Stomach (tissue), 4 donors: ENCODE data around the gene USP37.

Source experiments
- EP300 ChIP-seq: sonication (generic); formaldehyde crosslinking; IDR thresholded peaks from one replicate; pipeline ENCODE4 v1.6.1; 2017; ENCODE audit warnings: antibody characterized with exemption
- POLR2A ChIP-seq, 4 donors: fragments of 450-650 bp; IDR thresholded peaks; one replicate each; pipeline ENCODE4 v1.6.1; 2016; ENCODE audit warnings: antibody characterized with exemption in 4 of 4, control low read depth in 2 of 4, mild to moderate bottlenecking in 1 of 4, moderate library complexity in 1 of 4
- TF ChIP-seq, protein P1 (sequence below), 7 experiments: fragments of 450-650 bp in 4 of 7; fragments of 200-600 bp in 3 of 7; sonication (generic) in 3 of 7; IDR thresholded peaks; one replicate each; pipeline ENCODE4 v1.5.1; 2016 to 2019; ENCODE audit warnings: antibody characterized with exemption in 7 of 7, control low read depth in 2 of 7, mild to moderate bottlenecking in 1 of 7

DNA sequence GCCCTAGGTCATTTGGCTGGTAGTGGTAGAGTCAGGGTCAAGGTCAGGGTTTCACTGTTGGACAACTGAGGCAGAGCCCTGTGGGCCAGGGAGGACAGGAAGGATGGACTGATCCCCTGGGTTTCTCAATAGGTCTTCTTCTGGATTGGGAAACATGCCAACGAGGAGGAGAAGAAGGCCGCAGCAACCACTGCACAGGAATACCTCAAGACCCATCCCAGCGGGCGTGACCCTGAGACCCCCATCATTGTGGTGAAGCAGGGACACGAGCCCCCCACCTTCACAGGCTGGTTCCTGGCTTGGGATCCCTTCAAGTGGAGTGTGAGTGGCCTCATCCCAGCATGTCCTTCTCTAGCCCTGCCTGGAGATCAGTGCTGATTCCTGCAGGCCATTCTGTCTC, 131.2 kb downstream of the USP37 start:
- TF ChIP-seq EP300, result no peak
- TF ChIP-seq POLR2A (IDR thresholded peaks at IDR 0.05), result no peak
- TF ChIP-seq, protein P1, sequence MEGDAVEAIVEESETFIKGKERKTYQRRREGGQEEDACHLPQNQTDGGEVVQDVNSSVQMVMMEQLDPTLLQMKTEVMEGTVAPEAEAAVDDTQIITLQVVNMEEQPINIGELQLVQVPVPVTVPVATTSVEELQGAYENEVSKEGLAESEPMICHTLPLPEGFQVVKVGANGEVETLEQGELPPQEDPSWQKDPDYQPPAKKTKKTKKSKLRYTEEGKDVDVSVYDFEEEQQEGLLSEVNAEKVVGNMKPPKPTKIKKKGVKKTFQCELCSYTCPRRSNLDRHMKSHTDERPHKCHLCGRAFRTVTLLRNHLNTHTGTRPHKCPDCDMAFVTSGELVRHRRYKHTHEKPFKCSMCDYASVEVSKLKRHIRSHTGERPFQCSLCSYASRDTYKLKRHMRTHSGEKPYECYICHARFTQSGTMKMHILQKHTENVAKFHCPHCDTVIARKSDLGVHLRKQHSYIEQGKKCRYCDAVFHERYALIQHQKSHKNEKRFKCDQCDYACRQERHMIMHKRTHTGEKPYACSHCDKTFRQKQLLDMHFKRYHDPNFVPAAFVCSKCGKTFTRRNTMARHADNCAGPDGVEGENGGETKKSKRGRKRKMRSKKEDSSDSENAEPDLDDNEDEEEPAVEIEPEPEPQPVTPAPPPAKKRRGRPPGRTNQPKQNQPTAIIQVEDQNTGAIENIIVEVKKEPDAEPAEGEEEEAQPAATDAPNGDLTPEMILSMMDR (IDR thresholded peaks at IDR 0.05), result no peak
